GM12878 (cell line): Measurements from ENCODE around the gene OSTC. TPM values are rescaled to one million over a fixed set of nuclear protein-coding genes. Genes with fewer than 3 reads are reported as not detected.

ENCODE experiments used
- CEBPZ ChIP-seq: fragments of 150-350 bp; IDR thresholded peaks from 2 replicates; pipeline ENCODE4 v1.6.1; 2016; ENCODE audit warnings: low read depth, low read length
- E2F8 ChIP-seq: fragments of 450-650 bp; IDR thresholded peaks from 2 replicates; pipeline ENCODE4 v1.6.1; 2018; ENCODE audit warnings: mild to moderate bottlenecking, low read depth, moderate library complexity; ENCODE audit not compliant: partially characterized antibody
- E4F1 ChIP-seq: fragments of 450-650 bp; IDR thresholded peaks from 2 replicates; pipeline ENCODE4 v1.6.1; 2018; ENCODE audit warnings: borderline replicate concordance, mild to moderate bottlenecking; ENCODE audit not compliant: partially characterized antibody
- ESRRA ChIP-seq: IDR thresholded peaks from 2 replicates; pipeline ENCODE4 v1.6.1; 2012; ENCODE audit warnings: mild to moderate bottlenecking, low read length, improper control_type of control experiment
- HCFC1 ChIP-seq: fragments of 150-350 bp; IDR thresholded peaks from 2 replicates; pipeline ENCODE4 v1.6.1; 2014; ENCODE audit warnings: low read length
- NFIC ChIP-seq: IDR thresholded peaks from 2 replicates; pipeline ENCODE4 v1.6.1; 2012; ENCODE audit warnings: low read depth, mild to moderate bottlenecking, inconsistent platforms, low read length, moderate library complexity
- NFXL1 ChIP-seq: fragments of 450-650 bp; IDR thresholded peaks from 2 replicates; pipeline ENCODE4 v1.6.1; 2017; ENCODE audit warnings: antibody characterized with exemption, mild to moderate bottlenecking, borderline replicate concordance
- NKRF ChIP-seq: fragments of 450-650 bp; conservative IDR thresholded peaks from 2 replicates; pipeline ENCODE4 v1.6.1; 2017; ENCODE audit warnings: mild to moderate bottlenecking, moderate library complexity
- NR2F1 ChIP-seq: fragments of 450-650 bp; conservative IDR thresholded peaks from 2 replicates; pipeline ENCODE4 v1.6.1; 2017; ENCODE audit warnings: mild to moderate bottlenecking
- PBX3 ChIP-seq: IDR thresholded peaks from 2 replicates; pipeline ENCODE4 v1.6.1; 2011; ENCODE audit warnings: mild to moderate bottlenecking, low read depth, low read length, moderate library complexity; ENCODE audit not compliant: insufficient replicate concordance
- RUNX3 ChIP-seq: IDR thresholded peaks from 2 replicates; pipeline ENCODE4 v1.6.1; 2012; ENCODE audit warnings: low read length, inconsistent platforms
- SPI1 ChIP-seq: IDR thresholded peaks from 2 replicates; pipeline ENCODE4 v1.6.1; 2011; ENCODE audit warnings: low read depth, mild to moderate bottlenecking, low read length, moderate library complexity, borderline replicate concordance; ENCODE audit not compliant: insufficient read depth
- TCF3 ChIP-seq: IDR thresholded peaks from 2 replicates; pipeline ENCODE4 v1.6.1; 2012; ENCODE audit warnings: low read depth, mild to moderate bottlenecking, low read length, borderline replicate concordance; ENCODE audit not compliant: insufficient read depth
- TCF7 ChIP-seq: IDR thresholded peaks from 2 replicates; pipeline ENCODE4 v1.6.1; 2014; ENCODE audit warnings: antibody characterized with exemption, borderline replicate concordance
- ZNF207 ChIP-seq: fragments of 450-650 bp; IDR thresholded peaks from 2 replicates; pipeline ENCODE4 v1.6.1; 2014; ENCODE audit warnings: antibody characterized with exemption, mild to moderate bottlenecking, borderline replicate concordance
- ZZZ3 ChIP-seq: IDR thresholded peaks from 2 replicates; pipeline ENCODE4 v1.6.1; 2011; ENCODE audit warnings: low read depth; ENCODE audit not compliant: control insufficient read depth, insufficient read length
- polyA plus RNA-seq, 11 experiments: library from polyadenylated mRNA; depleted of rRNA in 4 of 11; unstranded in 6 of 11; stranded (reverse) in 5 of 11; fragments of >200 nt; fragmentation: Nextera tagmentation in 4 of 11; fragmentation: Illumina TruSeq in 1 of 11; extraction: Ambion mirVana in 4 of 11; extraction: Trizol in 1 of 11; gene quantifications; 1 replicate in 1 of 11; 2 replicates in 10 of 11; pipeline versions ENCODE4 v1.2.1 to v1.2.3, GENCODE V29; 2011 to 2016; ENCODE audit warnings: inconsistent platforms in 2 of 11, missing spikeins in 2 of 11, low read depth in 1 of 11
- total RNA-seq, 4 experiments: library from RNA; depleted of rRNA in 3 of 4; stranded (reverse); fragments of >200 nt in 3 of 4; fragmentation: Illumina TruSeq in 1 of 4; extraction: Trizol in 1 of 4; gene quantifications; 2 replicates each; pipeline versions ENCODE4 v1.2.1 to v1.2.3, GENCODE V29; 2013 to 2021

Gene OSTC
- total and polyA plus RNA-seq, 10 of the 15 experiments (the other 5 are each of a cell fraction or from before 2014, with no cell fraction given) = 106 to 681 (median 181) TPM

- TF ChIP-seq CEBPZ (no peak), NFXL1 (no peak), HCFC1 (peak; percentile 46; the same call in 1 of the 2 replicates), SPI1 (no peak), TCF7 (no peak), E2F8 (peak; percentile 66), ESRRA (no peak), PBX3 (no peak), NR2F1 (peak; percentile 26; the same call in 1 of the 2 replicates), NFIC (no peak), RUNX3 (peak; percentile 38; the same call in 1 of the 2 replicates), NKRF (peak; percentile 93), ZNF207 (no peak; the same call in none of the 2 replicates), TCF3 (no peak), E4F1 (peak; percentile 51), ZZZ3 (no peak)
Measured at GRCh38 chr4:108650212-108651013, at the start of gene OSTC (continued).
